Vagina (tissue), 2 donors: Measurements from ENCODE around the gene UQCRC2. TPM values are rescaled to one million over a fixed set of nuclear protein-coding genes. Genes with fewer than 3 reads are reported as not detected.

Experiments used
- DNase-seq, 2 donors: peaks; one replicate each; pipeline ENCODE4 v3.0.0-alpha.2; 2017; ENCODE audit errors: extremely low spot score in 2 of 2
- H3K27ac ChIP-seq: fragments of 200-600 bp; sonication (generic); one replicate; pipeline ENCODE4 v1.5.1; 2019
- H3K27me3 ChIP-seq: fragments of 200-600 bp; sonication (generic); one replicate; pipeline ENCODE4 v1.5.1; 2019
- H3K36me3 ChIP-seq, 2 donors: fragments of 200-600 bp; sonication (generic); one replicate each; pipeline ENCODE4 v1.5.1; 2017 to 2019
- H3K4me1 ChIP-seq: fragments of 200-600 bp; sonication (generic); one replicate; pipeline ENCODE4 v1.5.1; 2019
- H3K4me3 ChIP-seq, 2 donors: fragments of 200-600 bp; sonication (generic); 1 replicate in 1 of 2; 2 replicates in 1 of 2; pipeline ENCODE4 v1.5.1; 2016 to 2019
- H3K9me3 ChIP-seq: fragments of 200-600 bp; sonication (generic); one replicate; pipeline ENCODE4 v1.5.1; 2019
- CTCF ChIP-seq, 3 experiments: fragments of 450-650 bp in 2 of 3; fragments of 200-600 bp in 1 of 3; sonication (generic) in 1 of 3; IDR thresholded peaks; one replicate each; pipeline ENCODE4 v1.5.1; 2017 to 2019; ENCODE audit warnings: antibody characterized with exemption in 3 of 3, mild to moderate bottlenecking in 2 of 3, moderate library complexity in 2 of 3
- POLR2A ChIP-seq, 2 donors: fragments of 450-650 bp; IDR thresholded peaks; one replicate each; pipeline ENCODE4 v1.6.1; 2017; ENCODE audit warnings: antibody characterized with exemption in 2 of 2, mild to moderate bottlenecking in 2 of 2, moderate library complexity in 2 of 2
- POLR2AphosphoS5 ChIP-seq, 2 donors: sonication (generic); formaldehyde crosslinking; IDR thresholded peaks; one replicate each; pipeline ENCODE4 v1.9.0; 2017; ENCODE audit warnings: antibody characterized with exemption in 2 of 2, mild to moderate bottlenecking in 2 of 2, low read depth in 1 of 2; ENCODE audit not compliant: insufficient read depth in 1 of 2
- intact Hi-C: fragments of 100-400 bp; cut with DNase I; formaldehyde crosslinking; loops from one replicate; pipeline ENCODE4 v1.15.1; 2023
- total RNA-seq: library from RNA; depleted of rRNA; stranded (reverse); fragments of >200 nt; gene quantifications from one replicate; pipeline ENCODE4 v1.2.3, GENCODE V29; 2016

Gene UQCRC2
- total RNA-seq, 1 donor from 2014 or later = 155 TPM

- Histone ChIP-seq H3K9me3 (no peaks in the 10 kb centered on the region), H3K4me1 (no peaks in the 10 kb centered on the region), H3K36me3 (peaks cover 0 to 87% of the 10 kb centered on the region in 2 donors), H3K4me3 (no peak overlapping the region), H3K27me3 (no peaks in the 10 kb centered on the region), H3K27ac (no peak overlapping the region)
- TF ChIP-seq POLR2AphosphoS5 (IDR thresholded peaks at IDR 0.05; ENCODE audit: insufficient read depth in 1 of 2, low read depth in 1 of 2) (no peak), POLR2A (IDR thresholded peaks at IDR 0.05) (no peak), CTCF (IDR thresholded peaks at IDR 0.05) (no peak)
- intact Hi-C loops = no loop called here
- DNase-seq = no peak
Measured at GRCh38 chr16:21963887-21964286, 10.7 kb downstream of the UQCRC2 start.

DNA sequence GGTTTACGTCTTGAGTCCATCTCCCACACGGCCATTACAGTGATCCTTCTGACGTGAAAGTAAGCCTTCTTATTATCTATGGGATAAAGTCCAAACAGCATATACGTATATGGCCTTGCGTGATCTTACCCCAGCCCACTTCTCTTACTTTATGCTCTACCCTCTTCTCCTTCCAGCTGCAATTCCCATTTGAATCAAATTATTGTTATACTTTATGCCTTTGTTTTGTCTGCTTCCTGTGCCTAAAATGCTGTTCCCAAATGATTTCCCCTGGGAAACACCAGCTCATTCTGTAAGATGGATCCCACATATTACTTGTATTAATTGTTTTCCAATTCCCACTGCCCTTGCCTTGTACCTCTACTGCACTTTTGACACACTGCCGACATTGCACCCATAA, 11.2 kb downstream of the UQCRC2 start:
- peaks cover 0 to 87% of the 10 kb centered on the region in 2 donors for H3K36me3 ChIP-seq
- H3K9me3 ChIP-seq = no peaks in the 10 kb centered on the region
- DNase-seq = no peak
- no peaks in the 10 kb centered on the region for H3K4me1 ChIP-seq
- TF ChIP-seq POLR2A (IDR thresholded peaks at IDR 0.05) (no peak), CTCF (IDR thresholded peaks at IDR 0.05) (no peak), POLR2AphosphoS5 (IDR thresholded peaks at IDR 0.05; ENCODE audit: insufficient read depth in 1 of 2, low read depth in 1 of 2) (no peak)
- no peaks in the 10 kb centered on the region for H3K27me3 ChIP-seq
- no peak overlapping the region for H3K4me3 ChIP-seq
- H3K27ac ChIP-seq = no peak overlapping the region
- intact Hi-C loops = no loop called here

GRCh38 chr16:21971856-21972255, 18.7 kb downstream of the UQCRC2 start:
- TF ChIP-seq CTCF (IDR thresholded peaks at IDR 0.05) = no peak
- TF ChIP-seq POLR2AphosphoS5 (IDR thresholded peaks at IDR 0.05; ENCODE audit: insufficient read depth in 1 of 2, low read depth in 1 of 2) = no peak
- TF ChIP-seq POLR2A (IDR thresholded peaks at IDR 0.05) = no peak
- DNase-seq = no peak
- H3K27me3 ChIP-seq = no peaks in the 10 kb centered on the region
- intact Hi-C loops = no loop called here
- H3K4me1 ChIP-seq = no peaks in the 10 kb centered on the region
- H3K9me3 ChIP-seq = no peaks in the 10 kb centered on the region
- no peak overlapping the region for H3K27ac ChIP-seq
- no peak overlapping the region for H3K4me3 ChIP-seq
- H3K36me3 ChIP-seq = peaks cover 0 to 93% of the 10 kb centered on the region in 2 donors

DNA sequence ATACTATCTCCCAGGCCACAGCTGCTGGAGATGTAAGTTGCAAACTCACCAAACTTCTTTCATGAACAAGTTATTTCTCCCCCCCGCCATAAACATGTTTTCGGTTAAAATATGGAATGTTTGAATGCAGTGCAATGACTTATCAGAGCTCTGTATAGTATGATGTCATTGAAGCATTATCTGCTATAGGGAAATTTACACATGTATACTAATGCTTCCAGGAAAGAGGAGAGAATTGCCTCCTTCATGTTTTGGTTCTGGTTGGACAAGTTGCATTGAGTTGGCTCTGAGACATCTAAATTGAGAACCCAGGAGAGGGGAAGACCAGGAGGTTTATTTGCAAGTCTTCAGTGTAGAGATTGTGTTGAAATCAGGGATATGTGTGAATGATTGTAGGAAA, 20.8 kb downstream of the UQCRC2 start:
- no peaks in the 10 kb centered on the region for H3K9me3 ChIP-seq

More for the DNA sequence above, 20.8 kb downstream of the UQCRC2 start:
- TF ChIP-seq CTCF (IDR thresholded peaks at IDR 0.05) (no peak), POLR2A (IDR thresholded peaks at IDR 0.05) (no peak), POLR2AphosphoS5 (IDR thresholded peaks at IDR 0.05; ENCODE audit: insufficient read depth in 1 of 2, low read depth in 1 of 2) (no peak)
- no peaks in the 10 kb centered on the region for H3K4me1 ChIP-seq
- peaks cover 3 to 93% of the 10 kb centered on the region in 2 donors for H3K36me3 ChIP-seq
- H3K27me3 ChIP-seq = no peaks in the 10 kb centered on the region
- intact Hi-C loops = no loop called here
- H3K4me3 ChIP-seq = no peak overlapping the region
- no peak for DNase-seq
- H3K27ac ChIP-seq = no peak overlapping the region
